Activated naive CD8-positive, alpha-beta T cell treated with anti-CD3 and anti-CD28 coated beads for 36 hours (primary cell): Measurements from ENCODE around the gene ACSF2. TPM values are rescaled to one million over a fixed set of nuclear protein-coding genes. Genes with fewer than 3 reads are reported as not detected.

Experiments
- DNase-seq: peaks from one replicate; pipeline ENCODE4 v3.0.0; 2021
- H3K27ac Mint-ChIP-seq: one replicate; pipeline ENCODE4 v1.8.0; 2022; ENCODE audit warnings: mild to moderate bottlenecking, moderate library complexity, mixed read lengths
- H3K27me3 Mint-ChIP-seq: one replicate; pipeline ENCODE4 v1.8.0; 2022; ENCODE audit warnings: mild to moderate bottlenecking, mixed read lengths
- H3K36me3 Mint-ChIP-seq: one replicate; pipeline ENCODE4 v1.8.0; 2021; ENCODE audit warnings: mild to moderate bottlenecking, mixed read lengths
- H3K4me1 Mint-ChIP-seq: one replicate; pipeline ENCODE4 v1.8.0; 2021; ENCODE audit warnings: mixed read lengths
- H3K4me3 Mint-ChIP-seq: one replicate; pipeline ENCODE4 v1.8.0; 2022; ENCODE audit warnings: mild to moderate bottlenecking, moderate library complexity, mixed read lengths
- H3K9me3 Mint-ChIP-seq: one replicate; pipeline ENCODE4 v1.8.0; 2022; ENCODE audit warnings: mixed read lengths
- total RNA-seq, 2 experiments: library from RNA; stranded (reverse); gene quantifications; one replicate each; pipeline ENCODE4 v1.2.3, GENCODE V29; 2021

The ACSF2 gene
- total RNA-seq, 2 experiments from 2014 or later = 9.2 to 9.7 TPM

DNA sequence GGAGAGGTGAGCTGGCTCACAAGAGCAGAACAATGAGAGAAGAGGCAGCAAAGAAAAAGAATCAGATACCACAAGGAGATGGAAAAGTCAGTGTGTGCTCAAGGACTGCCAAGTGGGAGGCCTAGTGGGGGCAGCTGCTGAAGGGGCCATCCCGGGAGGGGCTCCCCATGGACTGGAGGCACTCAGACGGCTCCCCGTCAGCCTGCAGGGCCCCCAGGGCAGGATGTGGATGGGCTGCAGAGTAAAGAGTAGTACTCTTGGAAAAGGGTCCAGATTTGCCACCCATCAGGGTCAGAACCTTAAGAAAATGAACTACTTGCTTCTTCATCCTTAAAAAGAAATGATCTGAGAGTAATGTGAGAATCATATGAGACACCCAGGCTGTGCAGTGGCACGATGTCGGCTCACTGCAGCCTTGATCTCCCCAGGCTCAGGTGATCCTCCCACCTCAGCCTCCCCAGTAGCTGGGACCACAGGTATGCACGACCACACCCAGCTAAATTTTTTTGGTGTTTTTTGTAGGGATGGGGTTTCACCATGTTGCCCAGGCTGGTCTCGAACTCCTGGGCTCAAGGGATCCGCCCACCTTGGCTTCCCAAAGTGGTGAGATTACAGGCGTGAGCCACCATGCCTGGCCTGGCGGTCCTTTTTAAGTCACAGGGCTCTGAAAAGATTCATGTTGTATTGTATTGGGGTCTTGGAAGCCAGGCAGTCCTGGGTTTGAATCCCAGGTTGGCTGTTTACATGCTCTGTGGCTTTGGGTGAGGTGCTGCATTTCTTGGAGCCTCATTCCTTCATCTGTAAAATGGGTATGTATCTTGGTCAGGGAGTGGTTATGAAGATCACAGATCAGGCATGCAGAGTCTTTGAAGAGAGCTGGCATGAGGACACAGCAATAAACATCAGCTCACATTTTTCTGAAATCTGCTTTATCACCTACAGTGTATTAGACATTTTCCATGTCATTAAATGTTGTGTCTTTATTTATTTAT lies 15.1 kb downstream of the ACSF2 start:
- Mint-ChIP-seq H3K9me3 (no peaks in the 10 kb centered on the region), H3K4me1 (no peaks in the 10 kb centered on the region), H3K27me3 (no peaks in the 10 kb centered on the region), H3K27ac (no peak overlapping the region), H3K4me3 (no peak overlapping the region), H3K36me3 (peaks cover 3% of the 10 kb centered on the region)
- no peak for DNase-seq

GRCh38 chr17:50443505-50443974 lies 17.5 kb downstream of the ACSF2 start:
- Mint-ChIP-seq H3K9me3 (no peaks in the 10 kb centered on the region), H3K27ac (no peak overlapping the region), H3K36me3 (no peaks in the 10 kb centered on the region), H3K4me1 (no peaks in the 10 kb centered on the region), H3K27me3 (no peaks in the 10 kb centered on the region), H3K4me3 (no peak overlapping the region)
- DNase-seq = no peak

GRCh38 chr17:50444841-50445715 lies 19.1 kb downstream of the ACSF2 start:
- Mint-ChIP-seq H3K4me1 (no peaks in the 10 kb centered on the region), H3K27me3 (no peaks in the 10 kb centered on the region), H3K9me3 (no peaks in the 10 kb centered on the region), H3K4me3 (no peak overlapping the region), H3K36me3 (no peaks in the 10 kb centered on the region), H3K27ac (no peak overlapping the region)
- no peak for DNase-seq

- Mint-ChIP-seq H3K27me3 (no peaks in the 10 kb centered on the region), H3K36me3 (no peaks in the 10 kb centered on the region), H3K4me3 (no peak overlapping the region), H3K9me3 (no peaks in the 10 kb centered on the region), H3K27ac (no peak overlapping the region), H3K4me1 (no peaks in the 10 kb centered on the region)
- no peak for DNase-seq
Observed at GRCh38 chr17:50445730-50446325, 19.8 kb downstream of the ACSF2 start.

DNA sequence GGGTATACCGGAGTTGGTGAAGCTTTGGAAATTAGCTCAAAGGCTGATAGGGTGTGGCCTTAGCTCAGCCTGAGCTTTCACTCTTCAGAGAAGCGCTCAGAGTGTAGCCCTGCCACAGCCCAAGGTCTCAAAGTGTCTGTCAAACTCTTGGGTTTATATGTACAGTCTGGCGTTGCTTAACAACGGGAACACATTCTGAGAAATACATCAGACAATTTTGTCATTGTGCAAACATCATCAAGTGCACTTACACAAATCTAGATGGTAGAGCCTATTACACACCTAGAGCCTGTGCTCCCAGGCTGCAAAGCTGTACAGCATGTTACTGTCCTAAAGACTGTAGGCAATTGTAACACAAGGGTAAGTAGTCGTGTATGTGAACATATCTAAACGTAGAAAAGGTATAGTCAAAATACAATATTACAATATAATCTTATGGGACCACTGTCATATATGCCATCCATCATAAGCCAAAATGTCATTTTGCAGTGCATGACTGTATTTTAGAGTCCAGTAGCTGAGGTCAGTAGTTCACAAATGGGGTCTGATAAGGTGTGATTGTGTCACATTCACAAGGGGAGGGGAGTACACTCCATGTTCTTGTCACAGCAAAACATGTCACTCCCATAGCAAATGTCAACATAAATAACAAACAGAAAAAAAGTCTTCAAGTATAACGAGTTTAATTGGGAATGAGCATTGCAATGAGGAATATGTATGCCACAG lies 22.0 kb downstream of the ACSF2 start:
- DNase-seq = no peak
- H3K27ac Mint-ChIP-seq = no peak overlapping the region
- H3K9me3 Mint-ChIP-seq = no peaks in the 10 kb centered on the region
- no peaks in the 10 kb centered on the region for H3K4me1 Mint-ChIP-seq
- no peak overlapping the region for H3K4me3 Mint-ChIP-seq
- no peaks in the 10 kb centered on the region for H3K36me3 Mint-ChIP-seq
- H3K27me3 Mint-ChIP-seq = no peaks in the 10 kb centered on the region

- H3K27me3 Mint-ChIP-seq = no peaks in the 10 kb centered on the region
- H3K9me3 Mint-ChIP-seq = no peaks in the 10 kb centered on the region
- no peak overlapping the region for H3K4me3 Mint-ChIP-seq
- H3K27ac Mint-ChIP-seq = no peak overlapping the region
- H3K4me1 Mint-ChIP-seq = no peaks in the 10 kb centered on the region
- H3K36me3 Mint-ChIP-seq = no peaks in the 10 kb centered on the region
- DNase-seq = no peak
Observed at GRCh38 chr17:50448643-50449042, 22.6 kb downstream of the ACSF2 start.

GRCh38 chr17:50451943-50452629 lies 26.1 kb downstream of the ACSF2 start:
- Mint-ChIP-seq H3K36me3 (no peaks in the 10 kb centered on the region), H3K4me3 (no peak overlapping the region), H3K4me1 (no peaks in the 10 kb centered on the region), H3K27me3 (no peaks in the 10 kb centered on the region), H3K27ac (no peak overlapping the region), H3K9me3 (no peaks in the 10 kb centered on the region)
- no peak for DNase-seq

DNA sequence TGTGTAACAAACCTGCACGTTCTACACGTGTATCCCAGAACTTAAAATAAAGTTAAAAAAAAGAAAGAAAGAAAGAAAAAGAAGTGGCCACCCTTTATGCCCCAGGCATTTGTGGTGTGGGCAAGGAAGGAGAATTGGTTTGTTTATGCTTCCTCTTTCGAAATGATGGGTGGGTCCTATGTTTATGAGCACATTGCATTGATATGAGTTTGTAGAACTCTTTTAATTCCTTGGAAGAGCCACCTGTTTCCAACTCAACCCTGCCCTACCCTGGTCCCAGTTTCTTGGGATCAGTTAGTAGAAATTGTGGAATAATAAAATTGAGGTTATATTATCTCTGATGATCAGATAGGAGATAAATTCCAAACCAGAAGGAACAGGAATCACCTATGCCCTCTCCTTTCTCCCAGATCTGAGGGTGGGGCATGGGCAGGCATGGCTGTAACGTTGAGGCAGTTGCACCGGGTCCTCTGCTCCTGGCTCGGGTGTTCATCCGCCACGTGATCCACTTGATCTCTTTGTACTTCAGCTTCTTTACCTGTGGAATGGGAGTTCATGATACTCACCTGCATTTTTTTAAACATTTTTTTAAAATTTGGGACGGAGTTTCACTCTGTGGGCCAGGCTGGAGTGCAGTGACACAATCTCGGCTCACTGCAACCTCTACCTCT lies 26.7 kb downstream of the ACSF2 start:
- no peak for DNase-seq
- no peaks in the 10 kb centered on the region for H3K27me3 Mint-ChIP-seq
- no peak overlapping the region for H3K4me3 Mint-ChIP-seq
- H3K4me1 Mint-ChIP-seq = no peaks in the 10 kb centered on the region
- H3K36me3 Mint-ChIP-seq = no peaks in the 10 kb centered on the region
- no peaks in the 10 kb centered on the region for H3K9me3 Mint-ChIP-seq
- no peak overlapping the region for H3K27ac Mint-ChIP-seq

DNA sequence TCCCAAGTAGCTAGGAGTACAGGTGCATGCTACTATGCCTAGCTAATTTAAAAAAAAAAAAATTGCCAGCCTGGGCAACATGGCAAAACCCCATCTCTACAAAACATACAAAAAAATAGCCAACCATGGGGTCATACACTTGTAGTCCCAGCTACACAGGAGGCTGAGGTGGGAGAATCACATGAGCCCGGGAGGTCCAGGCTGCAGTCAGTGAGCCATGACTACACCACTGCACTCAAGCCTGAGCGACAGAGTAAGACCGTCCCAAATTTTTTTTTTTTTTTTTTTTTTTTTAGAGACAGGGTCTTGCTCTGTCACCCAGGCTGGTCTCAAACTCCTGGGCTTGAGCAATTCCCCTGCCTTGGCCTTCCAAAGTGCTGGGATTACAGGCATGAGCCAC lies 27.9 kb downstream of the ACSF2 start:
- Mint-ChIP-seq H3K27ac (no peak overlapping the region), H3K4me1 (no peaks in the 10 kb centered on the region), H3K4me3 (no peak overlapping the region), H3K9me3 (no peaks in the 10 kb centered on the region), H3K36me3 (no peaks in the 10 kb centered on the region), H3K27me3 (no peaks in the 10 kb centered on the region)
- no peak for DNase-seq

DNA sequence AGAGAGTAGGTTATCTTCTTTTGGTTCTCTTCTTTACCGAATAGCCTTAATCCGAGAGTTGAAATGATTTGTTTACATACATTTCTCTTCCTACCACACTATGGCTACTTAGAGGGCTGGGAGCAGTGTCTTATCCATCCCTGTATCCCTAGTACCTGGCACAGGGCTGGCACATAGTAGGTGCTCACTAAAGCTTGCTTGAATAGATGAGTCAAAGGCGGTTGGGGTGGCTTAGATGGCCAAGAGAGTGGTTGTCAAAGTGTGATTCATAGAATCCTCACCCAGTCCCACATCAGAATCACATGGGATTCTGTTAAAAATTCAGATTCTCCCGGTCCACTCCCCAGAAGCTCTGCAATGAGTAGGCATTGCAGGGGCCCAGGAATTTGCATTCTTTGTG lies 31.6 kb downstream of the ACSF2 start:
- Mint-ChIP-seq H3K27ac (no peak overlapping the region), H3K27me3 (no peaks in the 10 kb centered on the region), H3K36me3 (no peaks in the 10 kb centered on the region), H3K4me3 (no peak overlapping the region), H3K4me1 (no peaks in the 10 kb centered on the region), H3K9me3 (no peaks in the 10 kb centered on the region)
- no peak for DNase-seq

DNA sequence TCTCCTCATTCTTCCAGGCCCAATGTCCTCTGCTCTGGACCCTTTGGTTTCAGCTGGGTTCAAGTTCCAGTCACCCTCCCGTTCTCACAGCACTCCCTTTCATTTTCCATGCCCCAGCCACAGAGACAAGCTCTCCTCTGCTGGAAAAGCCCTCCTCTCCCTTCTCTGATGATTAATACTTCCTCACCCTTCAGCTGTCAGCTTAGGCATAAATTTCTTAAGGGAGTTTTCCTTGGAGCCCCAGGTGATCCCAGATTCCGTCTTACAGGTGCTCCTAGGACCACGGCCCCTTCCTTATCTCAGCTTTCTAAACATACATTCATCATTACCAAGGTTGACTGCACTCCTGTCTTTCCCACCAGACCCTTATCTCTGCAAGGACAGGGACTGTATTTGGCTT lies 32.3 kb downstream of the ACSF2 start:
- no peaks in the 10 kb centered on the region for H3K4me1 Mint-ChIP-seq
- no peak overlapping the region for H3K4me3 Mint-ChIP-seq
- no peaks in the 10 kb centered on the region for H3K36me3 Mint-ChIP-seq
- no peaks in the 10 kb centered on the region for H3K27me3 Mint-ChIP-seq
- DNase-seq = no peak
- H3K27ac Mint-ChIP-seq = no peak overlapping the region
- no peaks in the 10 kb centered on the region for H3K9me3 Mint-ChIP-seq

DNA sequence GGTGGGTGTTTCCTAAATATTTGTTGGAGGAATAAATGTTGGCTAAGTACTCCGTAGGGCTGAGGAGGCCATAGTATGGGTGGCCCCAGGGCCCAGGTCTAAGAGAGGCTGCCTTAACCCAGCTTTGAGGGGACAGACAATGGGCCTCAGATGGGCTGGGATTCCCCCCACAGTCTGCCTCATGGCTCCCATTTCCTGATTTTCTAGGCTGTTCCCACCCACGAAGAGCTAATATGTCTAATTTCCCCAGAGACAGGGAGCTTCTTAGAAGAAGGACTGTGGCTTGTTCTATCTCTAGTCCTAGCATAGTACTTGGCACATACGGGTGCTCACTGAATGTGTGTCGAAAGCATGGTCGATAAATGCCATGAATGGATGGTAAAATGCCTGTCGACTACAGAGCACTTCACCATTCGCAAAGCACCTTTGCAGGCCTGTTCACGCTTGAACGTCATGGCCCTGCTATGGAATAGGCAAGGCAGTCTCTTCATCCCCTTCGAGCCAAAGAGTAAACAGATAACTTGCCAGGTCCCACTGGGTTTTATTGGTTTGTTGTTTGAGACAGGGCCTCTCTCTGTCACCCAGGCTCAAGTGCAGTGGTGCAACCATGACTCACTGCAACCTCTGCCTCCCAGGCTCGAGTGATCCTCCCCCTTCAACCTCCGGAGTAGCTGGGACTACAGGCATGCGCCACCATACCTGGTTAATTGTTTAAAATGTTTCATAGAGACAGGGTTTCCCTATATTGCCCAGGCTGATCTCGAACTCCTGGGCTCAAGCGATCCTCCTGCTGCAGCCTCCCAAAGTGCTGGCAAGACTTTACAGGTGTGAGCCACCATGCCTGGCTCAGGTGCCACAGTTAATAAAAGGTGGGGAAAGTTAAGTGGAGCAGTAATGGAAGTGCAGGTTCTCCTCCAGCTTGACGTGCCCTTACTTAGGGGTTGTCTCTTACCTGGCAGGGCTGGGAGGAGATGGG lies 33.0 kb downstream of the ACSF2 start:
- Mint-ChIP-seq H3K27me3 (no peaks in the 10 kb centered on the region), H3K27ac (no peak overlapping the region), H3K4me3 (no peak overlapping the region), H3K9me3 (no peaks in the 10 kb centered on the region), H3K4me1 (no peaks in the 10 kb centered on the region), H3K36me3 (no peaks in the 10 kb centered on the region)
- no peak for DNase-seq

DNA sequence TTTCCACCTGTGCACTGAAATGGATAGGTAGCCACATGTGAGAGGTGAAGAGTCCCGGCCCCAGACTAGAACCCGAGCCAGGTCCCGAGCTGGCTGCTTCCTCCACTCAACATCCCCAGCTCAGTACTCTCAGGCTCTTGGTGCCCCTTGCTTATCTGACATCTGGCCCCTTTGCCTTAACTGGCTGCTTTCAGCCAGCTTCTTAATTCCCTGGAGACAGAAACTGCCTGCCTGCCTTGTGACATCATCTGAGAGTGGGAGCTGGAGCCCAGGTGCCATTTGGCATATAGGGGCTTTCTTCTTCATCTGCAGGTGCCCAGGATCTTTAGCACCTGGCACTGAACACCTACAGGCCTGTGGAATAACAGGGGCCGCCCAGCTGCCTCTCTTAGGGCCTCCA lies 33.7 kb downstream of the ACSF2 start:
- no peak for DNase-seq

More for the DNA sequence above, 33.7 kb downstream of the ACSF2 start:
- no peaks in the 10 kb centered on the region for H3K4me1 Mint-ChIP-seq
- no peak overlapping the region for H3K27ac Mint-ChIP-seq
- H3K4me3 Mint-ChIP-seq = no peak overlapping the region
- H3K9me3 Mint-ChIP-seq = no peaks in the 10 kb centered on the region
- H3K27me3 Mint-ChIP-seq = no peaks in the 10 kb centered on the region
- no peaks in the 10 kb centered on the region for H3K36me3 Mint-ChIP-seq
